Gastrocnemius medialis (tissue), 4 donors: Measurements from ENCODE around the gene ABTB2.

Experiments
- POLR2A ChIP-seq, 2 donors: fragments of 450-650 bp; IDR thresholded peaks; one replicate each; pipeline ENCODE4 v1.6.1; 2017; ENCODE audit warnings: antibody characterized with exemption in 2 of 2, mild to moderate bottlenecking in 2 of 2, moderate library complexity in 2 of 2
- TF ChIP-seq, protein P1 (sequence below), 5 experiments: fragments of 450-650 bp in 3 of 5; fragments of 200-600 bp in 2 of 5; sonication (generic) in 2 of 5; IDR thresholded peaks in 4 of 5; conservative IDR thresholded peaks in 1 of 5; 1 replicate in 4 of 5; 2 replicates in 1 of 5; pipeline ENCODE4 v1.5.1; 2016 to 2019; ENCODE audit warnings: antibody characterized with exemption in 5 of 5, mild to moderate bottlenecking in 3 of 5, moderate library complexity in 3 of 5

DNA sequence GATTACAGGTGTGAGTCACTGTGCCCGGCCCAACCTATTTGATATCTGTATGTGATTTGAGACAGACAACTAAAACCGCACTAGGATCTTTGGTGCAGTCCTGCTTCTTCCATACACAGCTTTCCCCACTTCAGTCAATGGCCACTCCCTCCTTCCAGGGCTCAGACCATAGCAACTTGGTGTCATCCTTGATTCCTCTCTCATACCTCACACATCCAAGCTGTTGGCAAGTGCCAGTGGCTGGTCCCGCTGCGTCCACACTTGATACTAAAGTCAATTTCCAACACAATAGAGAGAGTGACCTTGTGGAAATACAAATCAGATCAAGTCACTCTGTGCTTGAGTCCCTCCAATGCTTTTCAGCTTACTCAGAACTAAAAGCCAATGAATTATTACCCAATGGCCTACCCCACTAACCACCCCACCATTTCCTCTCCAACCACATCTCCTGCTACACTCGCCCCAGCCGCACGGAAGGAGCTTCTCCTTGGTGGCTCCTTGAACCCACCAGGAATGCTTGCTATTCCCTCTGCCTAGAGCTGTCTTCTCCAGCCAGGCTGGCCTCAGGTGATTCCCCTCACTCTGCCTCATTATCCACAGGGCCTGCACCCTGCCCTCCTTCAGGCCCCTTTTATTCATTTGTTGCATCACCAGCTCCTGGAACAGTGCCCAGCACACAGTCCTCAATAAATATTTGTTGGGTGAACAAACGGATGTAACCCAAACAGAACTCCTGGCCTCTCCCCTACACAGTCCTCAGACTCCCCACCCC is 12.9 kb downstream of the ABTB2 start:
- TF ChIP-seq, protein P1, sequence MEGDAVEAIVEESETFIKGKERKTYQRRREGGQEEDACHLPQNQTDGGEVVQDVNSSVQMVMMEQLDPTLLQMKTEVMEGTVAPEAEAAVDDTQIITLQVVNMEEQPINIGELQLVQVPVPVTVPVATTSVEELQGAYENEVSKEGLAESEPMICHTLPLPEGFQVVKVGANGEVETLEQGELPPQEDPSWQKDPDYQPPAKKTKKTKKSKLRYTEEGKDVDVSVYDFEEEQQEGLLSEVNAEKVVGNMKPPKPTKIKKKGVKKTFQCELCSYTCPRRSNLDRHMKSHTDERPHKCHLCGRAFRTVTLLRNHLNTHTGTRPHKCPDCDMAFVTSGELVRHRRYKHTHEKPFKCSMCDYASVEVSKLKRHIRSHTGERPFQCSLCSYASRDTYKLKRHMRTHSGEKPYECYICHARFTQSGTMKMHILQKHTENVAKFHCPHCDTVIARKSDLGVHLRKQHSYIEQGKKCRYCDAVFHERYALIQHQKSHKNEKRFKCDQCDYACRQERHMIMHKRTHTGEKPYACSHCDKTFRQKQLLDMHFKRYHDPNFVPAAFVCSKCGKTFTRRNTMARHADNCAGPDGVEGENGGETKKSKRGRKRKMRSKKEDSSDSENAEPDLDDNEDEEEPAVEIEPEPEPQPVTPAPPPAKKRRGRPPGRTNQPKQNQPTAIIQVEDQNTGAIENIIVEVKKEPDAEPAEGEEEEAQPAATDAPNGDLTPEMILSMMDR (IDR thresholded peaks at IDR 0.05 in 4 of 5, conservative IDR thresholded peaks at IDR 0.05 in 1 of 5): no peak
- no peak for TF ChIP-seq POLR2A (IDR thresholded peaks at IDR 0.05)
